ENCODE measurements around the gene GRHL1.

Gene GRHL1

DNA sequence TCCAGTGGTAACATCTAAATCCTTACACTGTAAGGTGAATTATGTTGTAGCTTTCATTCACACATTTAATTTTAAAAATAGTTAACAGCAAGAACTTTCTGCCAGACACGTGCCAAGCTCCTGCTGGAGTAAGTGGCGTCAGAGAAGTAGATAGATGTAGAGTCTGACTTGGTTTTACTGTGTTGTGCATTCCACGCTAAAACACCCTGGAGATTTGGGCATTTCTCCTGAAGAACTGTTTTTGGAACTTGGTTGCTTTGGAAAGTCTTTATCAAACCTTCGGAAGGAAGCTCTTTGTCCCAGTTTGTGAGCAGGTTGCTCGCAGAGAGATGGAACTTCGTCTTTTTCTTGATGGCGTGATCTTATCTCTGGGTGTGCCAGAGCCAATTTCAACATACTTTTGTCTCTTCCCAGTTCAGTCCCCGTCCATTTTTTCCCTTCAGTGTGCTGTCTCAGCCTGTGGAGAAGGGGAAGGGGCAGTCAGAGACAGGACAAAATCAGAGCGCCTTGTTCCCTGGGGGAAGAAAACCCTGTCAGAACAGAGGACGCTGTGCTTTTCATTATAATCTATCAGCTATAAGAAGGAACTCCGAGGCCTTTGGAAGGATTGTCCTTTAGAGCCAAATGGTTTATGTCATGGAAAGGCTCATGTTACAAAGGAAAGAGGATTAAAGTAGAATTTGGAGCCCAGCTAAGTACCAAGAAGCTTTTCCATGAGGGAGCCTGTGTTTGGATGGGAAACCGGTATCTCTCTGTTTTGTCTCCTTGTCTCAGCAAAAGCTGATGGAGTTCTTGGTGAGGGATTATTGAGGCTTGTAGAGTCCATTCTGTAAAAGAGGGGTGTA, 18.9 kb downstream of the GRHL1 start:
- TF ChIP-seq, protein P1, sequence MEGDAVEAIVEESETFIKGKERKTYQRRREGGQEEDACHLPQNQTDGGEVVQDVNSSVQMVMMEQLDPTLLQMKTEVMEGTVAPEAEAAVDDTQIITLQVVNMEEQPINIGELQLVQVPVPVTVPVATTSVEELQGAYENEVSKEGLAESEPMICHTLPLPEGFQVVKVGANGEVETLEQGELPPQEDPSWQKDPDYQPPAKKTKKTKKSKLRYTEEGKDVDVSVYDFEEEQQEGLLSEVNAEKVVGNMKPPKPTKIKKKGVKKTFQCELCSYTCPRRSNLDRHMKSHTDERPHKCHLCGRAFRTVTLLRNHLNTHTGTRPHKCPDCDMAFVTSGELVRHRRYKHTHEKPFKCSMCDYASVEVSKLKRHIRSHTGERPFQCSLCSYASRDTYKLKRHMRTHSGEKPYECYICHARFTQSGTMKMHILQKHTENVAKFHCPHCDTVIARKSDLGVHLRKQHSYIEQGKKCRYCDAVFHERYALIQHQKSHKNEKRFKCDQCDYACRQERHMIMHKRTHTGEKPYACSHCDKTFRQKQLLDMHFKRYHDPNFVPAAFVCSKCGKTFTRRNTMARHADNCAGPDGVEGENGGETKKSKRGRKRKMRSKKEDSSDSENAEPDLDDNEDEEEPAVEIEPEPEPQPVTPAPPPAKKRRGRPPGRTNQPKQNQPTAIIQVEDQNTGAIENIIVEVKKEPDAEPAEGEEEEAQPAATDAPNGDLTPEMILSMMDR (IDR thresholded peaks at IDR 0.05; ENCODE audit: extremely low read depth, insufficient read depth, missing control alignments): no peak
- no peak for DNase-seq (ENCODE audit: low spot score)
- in situ Hi-C loops (cut with MboI; ENCODE audit: low pct_unique_long_range_greater_than_20kb, low sequenced_read_pairs, unreplicated experiment): no loop called here

DNA sequence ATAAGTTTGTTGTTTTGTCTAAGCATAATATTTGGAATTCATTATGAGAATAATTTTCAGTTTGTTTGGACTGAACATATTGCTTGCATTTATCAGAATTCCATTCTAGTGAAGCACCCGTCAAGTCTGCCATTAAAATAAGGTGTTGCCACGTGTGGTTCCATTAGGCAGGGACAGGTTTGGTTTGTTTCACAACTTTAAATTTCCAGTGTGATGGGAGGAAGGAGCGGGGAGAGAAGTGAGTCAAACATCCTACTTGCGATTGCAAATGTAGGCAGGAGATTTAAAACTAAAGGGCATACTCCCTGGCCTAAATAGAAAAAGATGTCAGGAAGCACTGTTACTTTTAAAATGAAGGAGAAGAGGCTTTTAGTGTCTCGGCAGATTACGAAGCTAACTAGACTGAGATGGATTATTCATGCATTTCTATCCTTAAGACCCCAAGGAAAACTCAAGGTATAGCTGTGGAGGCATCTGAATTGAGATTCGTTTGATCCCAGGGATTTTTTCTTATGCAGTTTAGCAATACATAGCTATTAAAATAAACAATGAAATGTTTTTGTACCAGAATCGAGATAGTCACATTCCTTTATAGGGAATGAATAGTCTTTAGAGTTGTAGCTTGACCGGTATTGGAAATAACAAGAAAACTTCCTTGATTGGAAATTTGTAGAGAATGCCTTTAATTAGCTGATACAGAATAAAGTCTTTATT, 19.8 kb downstream of the GRHL1 start:
- TF ChIP-seq, protein P1 (IDR thresholded peaks at IDR 0.05; ENCODE audit: extremely low read depth, insufficient read depth, missing control alignments): no peak
- no peak for DNase-seq (ENCODE audit: low spot score)
- in situ Hi-C loops (cut with MboI; ENCODE audit: low pct_unique_long_range_greater_than_20kb, low sequenced_read_pairs, unreplicated experiment): no loop called here

DNA sequence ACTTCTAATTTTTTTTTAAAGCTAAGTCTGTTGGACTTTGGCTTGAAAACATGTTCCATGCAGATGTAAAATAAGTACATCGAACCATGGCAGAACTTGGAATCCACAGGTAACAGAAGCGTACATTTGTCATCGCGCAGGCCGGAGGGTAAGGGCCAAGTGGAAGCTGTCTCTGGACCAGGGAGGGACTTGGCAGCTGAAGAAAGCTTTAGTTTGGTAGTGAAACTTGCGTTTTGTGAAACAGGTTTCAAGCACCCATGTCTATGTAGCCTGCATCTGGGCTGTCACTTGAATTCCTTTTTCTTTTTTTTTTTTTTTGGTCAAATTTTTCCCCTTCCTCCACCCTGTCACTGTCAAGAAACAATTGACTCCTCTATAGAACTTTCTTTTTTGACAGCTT, 20.4 kb downstream of the GRHL1 start:
- TF ChIP-seq, protein P1 (IDR thresholded peaks at IDR 0.05; ENCODE audit: extremely low read depth, insufficient read depth, missing control alignments): no peak
- in situ Hi-C loops (cut with MboI; ENCODE audit: low pct_unique_long_range_greater_than_20kb, low sequenced_read_pairs, unreplicated experiment): no loop called here
- no peak for DNase-seq (ENCODE audit: low spot score)

DNA sequence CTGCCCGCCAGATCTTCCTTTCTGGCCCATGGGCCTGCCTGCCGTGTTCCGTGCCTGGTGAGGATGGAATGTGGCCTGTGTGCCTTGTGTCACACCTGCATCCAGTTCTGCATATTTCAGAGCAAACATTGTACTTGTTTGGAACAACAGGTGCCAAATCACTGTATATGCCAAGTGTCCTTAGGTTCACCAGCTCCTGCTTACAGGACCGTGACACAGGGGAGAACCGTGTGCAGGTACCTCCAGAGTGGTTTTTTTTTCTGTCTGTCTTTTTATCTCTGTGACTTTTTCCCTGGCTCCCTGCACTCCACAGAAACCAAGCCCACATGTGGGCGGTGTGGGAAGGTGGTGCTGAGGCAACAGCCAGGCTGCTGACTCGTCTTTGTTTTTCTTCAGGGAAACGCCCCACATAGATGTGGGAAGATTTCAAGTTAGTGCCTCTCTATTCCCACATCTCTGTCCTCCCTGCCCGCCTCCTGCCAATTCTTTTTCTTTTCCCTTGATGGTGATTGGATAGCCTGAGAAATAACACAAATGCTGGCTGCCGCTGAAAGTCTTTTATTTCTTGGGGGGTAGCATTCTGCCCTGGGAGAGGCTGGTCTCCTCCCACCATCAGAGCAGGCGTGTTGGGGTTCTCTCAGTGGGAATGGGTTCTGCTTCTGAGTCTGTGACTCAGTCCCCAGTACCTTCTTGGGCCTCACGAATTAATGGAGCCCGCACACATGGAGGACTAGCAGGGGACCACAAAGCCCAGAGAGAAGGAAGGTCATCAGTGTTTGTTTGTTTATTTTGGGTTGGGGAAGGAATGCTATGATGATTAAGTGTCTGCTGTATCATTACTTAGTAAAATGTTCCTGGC, 21.4 kb downstream of the GRHL1 start:
- in situ Hi-C loops (cut with MboI; ENCODE audit: low pct_unique_long_range_greater_than_20kb, low sequenced_read_pairs, unreplicated experiment): no loop called here
- DNase-seq (ENCODE audit: low spot score): no peak
- TF ChIP-seq, protein P1 (IDR thresholded peaks at IDR 0.05; ENCODE audit: extremely low read depth, insufficient read depth, missing control alignments): no peak

DNA sequence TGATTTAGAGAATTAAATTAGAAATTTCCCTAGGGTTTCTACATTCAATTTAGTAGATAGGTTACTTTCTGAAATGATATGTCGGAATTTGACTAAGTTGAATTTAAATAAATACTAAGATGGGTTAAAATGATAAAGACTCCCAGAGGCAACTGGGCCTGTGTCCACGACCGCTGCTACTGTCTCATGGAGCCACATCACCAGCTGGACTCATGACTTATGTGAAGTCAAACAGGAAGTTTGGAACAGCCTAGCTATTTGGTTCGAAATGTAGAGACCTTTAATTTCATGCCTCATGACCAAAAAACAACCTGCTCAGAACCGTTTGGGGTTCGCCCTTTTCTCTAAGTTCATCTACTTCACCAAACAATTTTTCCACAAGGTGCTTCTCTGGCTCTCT, 22.2 kb downstream of the GRHL1 start:
- in situ Hi-C loops (cut with MboI; ENCODE audit: low pct_unique_long_range_greater_than_20kb, low sequenced_read_pairs, unreplicated experiment): no loop called here
- DNase-seq (ENCODE audit: low spot score): no peak
- TF ChIP-seq, protein P1 (IDR thresholded peaks at IDR 0.05; ENCODE audit: extremely low read depth, insufficient read depth, missing control alignments): no peak

DNA sequence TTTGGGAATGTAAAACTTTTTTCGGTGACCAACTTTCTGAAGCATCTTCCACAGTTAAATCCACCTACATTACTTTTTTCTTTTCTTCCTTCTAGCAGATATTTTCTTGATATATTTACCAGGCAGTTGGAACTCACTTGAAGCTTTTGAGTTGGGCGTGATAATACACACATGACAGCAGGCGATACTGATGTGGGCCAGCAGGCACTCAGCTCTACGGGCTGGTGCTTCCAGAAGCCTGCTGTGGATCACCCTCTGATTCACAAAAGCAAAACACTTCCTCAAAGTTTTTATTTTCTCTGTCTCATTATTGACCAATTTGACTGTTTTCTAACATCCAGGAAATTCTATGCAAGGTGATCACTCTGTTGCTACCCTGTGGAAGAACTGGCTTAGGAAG, 22.9 kb downstream of the GRHL1 start:
- TF ChIP-seq, protein P1 (IDR thresholded peaks at IDR 0.05; ENCODE audit: extremely low read depth, insufficient read depth, missing control alignments): no peak
- no peak for DNase-seq (ENCODE audit: low spot score)
- in situ Hi-C loops (cut with MboI; ENCODE audit: low pct_unique_long_range_greater_than_20kb, low sequenced_read_pairs, unreplicated experiment): no loop called here

All from GM13977 (cell line).